ENCODE data around the gene TTC9. TPM values are rescaled to one million over a fixed set of nuclear protein-coding genes. Genes with fewer than 3 reads are reported as not detected.

TTC9 gene
- polyA plus RNA-seq, 3 donors, result 0.99 to 2.1 (median 1.2) TPM

GRCh38 chr14:70618314-70618713, 23.4 kb upstream of the TTC9 start:
- Histone ChIP-seq H2AFZ (ENCODE audit: insufficient read depth, low read depth, low read length, poor library complexity, severe bottlenecking) (no peak overlapping the region), H3K4me1 (ENCODE audit: control insufficient read depth in 1 of 2, insufficient read depth in 2 of 2, low read length in 2 of 2) (no peaks in the 10 kb centered on the region), H3K9ac (ENCODE audit: insufficient read depth, low read length, poor library complexity, severe bottlenecking) (no peak overlapping the region), H3K36me3 (replicated peaks in 1 of 2; ENCODE audit: control insufficient read depth in 1 of 2, insufficient read depth in 2 of 2, low read length in 2 of 2) (no peaks in the 10 kb centered on the region), H3K27me3 (ENCODE audit: control insufficient read depth in 2 of 2, insufficient read depth in 2 of 2, low read length in 2 of 2) (peaks cover 2 to 15% of the 10 kb centered on the region in 2 donors), H3K27ac (ENCODE audit: low read depth in 1 of 2, low read length in 2 of 2) (no peak overlapping the region), H3K4me2 (replicated peaks; ENCODE audit: extremely low read depth, low read length, poor library complexity, severe bottlenecking) (no peak overlapping the region), H3K4me3 (replicated peaks in 1 of 3; ENCODE audit: low read depth in 2 of 3, low read length in 3 of 3) (no peak overlapping the region), H4K20me1 (ENCODE audit: insufficient read depth, low read length) (no peaks in the 10 kb centered on the region), H3K9me3 (replicated peaks in 1 of 2; ENCODE audit: control insufficient read depth in 1 of 2, insufficient read depth in 1 of 2, low read length in 2 of 2) (no peaks in the 10 kb centered on the region), H3K79me2 (ENCODE audit: insufficient read depth, low read length) (no peaks in the 10 kb centered on the region)
- no peak for DNase-seq
- intact Hi-C loops (cut with micrococcal nuclease), result no loop called here
- Mint-ChIP-seq H3K4me1 (no peaks in the 10 kb centered on the region), H3K27ac (no peak overlapping the region), H3K4me3 (no peak overlapping the region), H3K9me3 (peaks cover 0 to 7% (median 0%) of the 10 kb centered on the region in 7 donors), H3K27me3 (ENCODE audit: low read depth in 3 of 3) (peaks cover 6 to 11% (median 8%) of the 10 kb centered on the region in 3 donors), H3K36me3 (no peaks in the 10 kb centered on the region)
- no CpG with 5 or more reads among the region's 2 CpGs for WGBS (ENCODE audit: insufficient coverage)
- no peak for TF ChIP-seq CTCF (IDR thresholded peaks at IDR 0.05)

GRCh38 chr14:70619708-70620107, 22.0 kb upstream of the TTC9 start:
- H3K9me3 ChIP-seq (replicated peaks in 1 of 2; ENCODE audit: control insufficient read depth in 1 of 2, insufficient read depth in 1 of 2, low read length in 2 of 2), result no peaks in the 10 kb centered on the region
- peaks cover 0 to 7% (median 0%) of the 10 kb centered on the region in 7 donors for H3K9me3 Mint-ChIP-seq
- DNase-seq, result no peak
- H3K9ac ChIP-seq (ENCODE audit: insufficient read depth, low read length, poor library complexity, severe bottlenecking), result no peak overlapping the region
- intact Hi-C loops (cut with micrococcal nuclease), result loop anchor here (5.0 to 10.0 kb wide), 3 partner anchors 93 to 198 kb away; no protein-coding TSS in a partner anchor
- H3K36me3 Mint-ChIP-seq, result no peaks in the 10 kb centered on the region
- H2AFZ ChIP-seq (ENCODE audit: insufficient read depth, low read depth, low read length, poor library complexity, severe bottlenecking), result no peak overlapping the region
- H3K4me3 Mint-ChIP-seq, result no peak overlapping the region
- peaks cover 5 to 6% (median 6%) of the 10 kb centered on the region in 3 donors for H3K27me3 Mint-ChIP-seq (ENCODE audit: low read depth in 3 of 3)
- TF ChIP-seq CTCF (IDR thresholded peaks at IDR 0.05), result no peak
- H3K79me2 ChIP-seq (ENCODE audit: insufficient read depth, low read length), result no peaks in the 10 kb centered on the region
- no peak overlapping the region for H3K4me2 ChIP-seq (replicated peaks; ENCODE audit: extremely low read depth, low read length, poor library complexity, severe bottlenecking)
- no peaks in the 10 kb centered on the region for H3K4me1 Mint-ChIP-seq
- H4K20me1 ChIP-seq (ENCODE audit: insufficient read depth, low read length), result no peaks in the 10 kb centered on the region
- H3K4me3 ChIP-seq (replicated peaks in 1 of 3; ENCODE audit: low read depth in 2 of 3, low read length in 3 of 3), result no peak overlapping the region
- H3K27ac Mint-ChIP-seq, result no peak overlapping the region
- H3K27me3 ChIP-seq (ENCODE audit: control insufficient read depth in 2 of 2, insufficient read depth in 2 of 2, low read length in 2 of 2), result peaks cover 2 to 10% of the 10 kb centered on the region in 2 donors
- H3K4me1 ChIP-seq (ENCODE audit: control insufficient read depth in 1 of 2, insufficient read depth in 2 of 2, low read length in 2 of 2), result no peaks in the 10 kb centered on the region
- H3K36me3 ChIP-seq (replicated peaks in 1 of 2; ENCODE audit: control insufficient read depth in 1 of 2, insufficient read depth in 2 of 2, low read length in 2 of 2), result no peaks in the 10 kb centered on the region
- no peak overlapping the region for H3K27ac ChIP-seq (ENCODE audit: low read depth in 1 of 2, low read length in 2 of 2)
